Activated CD4-positive, alpha-beta memory T cell treated with anti-CD3 and anti-CD28 coated beads for 36 hours (primary cell): Measurements from ENCODE around the gene COX7B2. TPM values are rescaled to one million over a fixed set of nuclear protein-coding genes. Genes with fewer than 3 reads are reported as not detected.

Experiments
- CTCF ChIA-PET: fragments of 350-600 bp; sonication (Branson Sonifier 250); formaldehyde crosslinking; loops from one replicate; lab custom pipeline; 2021; ENCODE audit warnings: antibody characterized with exemption, inconsistent platforms; lab: Charles Lee
- POLR2A ChIA-PET: fragments of 350-600 bp; sonication (Branson Sonifier 250); formaldehyde crosslinking; loops from one replicate; lab custom pipeline; 2021; ENCODE audit warnings: antibody characterized with exemption; lab: Charles Lee
- DNase-seq: peaks from one replicate; pipeline ENCODE4 v3.0.0-alpha.2; 2020
- H3K27ac Mint-ChIP-seq: one replicate; pipeline ENCODE4 v1.8.0; 2021; ENCODE audit warnings: mixed read lengths
- H3K27me3 Mint-ChIP-seq: one replicate; pipeline ENCODE4 v1.8.0; 2021; ENCODE audit warnings: mixed read lengths
- H3K36me3 Mint-ChIP-seq: one replicate; pipeline ENCODE4 v1.8.0; 2021; ENCODE audit warnings: mixed read lengths
- H3K4me1 Mint-ChIP-seq: one replicate; pipeline ENCODE4 v1.8.0; 2021; ENCODE audit warnings: low read depth, mixed read lengths
- H3K4me3 Mint-ChIP-seq: one replicate; pipeline ENCODE4 v1.8.0; 2021; ENCODE audit warnings: mild to moderate bottlenecking, mixed read lengths
- H3K9me3 Mint-ChIP-seq: one replicate; pipeline ENCODE4 v1.8.0; 2021; ENCODE audit warnings: mixed read lengths
- intact Hi-C: fragments of 100-400 bp; cut with micrococcal nuclease; formaldehyde crosslinking; loops from one replicate; pipeline ENCODE4 v1.15.1; 2023
- total RNA-seq, 2 experiments: library from RNA; stranded (reverse); gene quantifications; one replicate each; pipeline ENCODE4 v1.2.3, GENCODE V29; 2021

The COX7B2 gene
- total RNA-seq, 2 experiments from 2014 or later, result not detected

GRCh38 chr4:46878641-46879040 is 30.4 kb downstream of the COX7B2 start:
- ChIA-PET CTCF (no interaction called here), POLR2A (no interaction called here)
- Mint-ChIP-seq H3K36me3 (no peaks in the 10 kb centered on the region), H3K4me1 (no peaks in the 10 kb centered on the region), H3K27ac (no peak overlapping the region), H3K9me3 (no peaks in the 10 kb centered on the region), H3K4me3 (no peak overlapping the region), H3K27me3 (no peaks in the 10 kb centered on the region)
- no peak for DNase-seq
- intact Hi-C loops, result no loop called here

GRCh38 chr4:46874811-46875210 is 34.2 kb downstream of the COX7B2 start:
- Mint-ChIP-seq H3K4me3 (no peak overlapping the region), H3K9me3 (no peaks in the 10 kb centered on the region), H3K27me3 (no peaks in the 10 kb centered on the region), H3K36me3 (no peaks in the 10 kb centered on the region), H3K4me1 (no peaks in the 10 kb centered on the region), H3K27ac (no peak overlapping the region)
- no peak for DNase-seq
- intact Hi-C loops, result no loop called here
- CTCF ChIA-PET, result no interaction called here
- POLR2A ChIA-PET, result no interaction called here

GRCh38 chr4:46870411-46870810 is 38.6 kb downstream of the COX7B2 start:
- no peak overlapping the region for H3K4me3 Mint-ChIP-seq
- ChIA-PET POLR2A (no interaction called here), CTCF (no interaction called here)
- no peak overlapping the region for H3K27ac Mint-ChIP-seq
- peaks cover 3% of the 10 kb centered on the region for H3K27me3 Mint-ChIP-seq
- no peaks in the 10 kb centered on the region for H3K4me1 Mint-ChIP-seq
- intact Hi-C loops, result no loop called here
- H3K36me3 Mint-ChIP-seq, result no peaks in the 10 kb centered on the region
- H3K9me3 Mint-ChIP-seq, result peaks cover 2% of the 10 kb centered on the region
- no peak for DNase-seq

DNA sequence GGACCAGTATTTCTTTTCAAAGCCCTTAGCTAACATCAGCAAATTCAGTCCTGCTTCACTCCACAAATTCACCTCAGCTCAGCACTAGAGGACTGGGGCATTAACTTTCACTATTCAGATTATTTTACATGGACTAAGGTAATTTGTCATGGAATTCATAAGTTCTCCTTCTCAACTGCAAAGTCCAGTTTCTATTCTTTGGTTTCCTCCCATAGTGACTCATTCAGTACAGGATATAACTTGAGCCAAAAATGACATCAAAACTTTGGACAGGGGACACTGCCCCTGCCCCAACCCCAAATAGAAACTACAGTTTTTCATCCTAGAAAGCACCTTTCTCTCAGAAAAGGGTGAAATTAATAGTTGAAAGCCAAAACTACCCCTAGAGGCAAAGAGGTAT is 52.7 kb downstream of the COX7B2 start:
- Mint-ChIP-seq H3K36me3 (no peaks in the 10 kb centered on the region), H3K27me3 (no peaks in the 10 kb centered on the region), H3K4me3 (no peak overlapping the region), H3K9me3 (no peaks in the 10 kb centered on the region), H3K4me1 (no peaks in the 10 kb centered on the region), H3K27ac (no peak overlapping the region)
- intact Hi-C loops, result no loop called here
- DNase-seq, result no peak
- POLR2A ChIA-PET, result no interaction called here
- CTCF ChIA-PET, result no interaction called here

DNA sequence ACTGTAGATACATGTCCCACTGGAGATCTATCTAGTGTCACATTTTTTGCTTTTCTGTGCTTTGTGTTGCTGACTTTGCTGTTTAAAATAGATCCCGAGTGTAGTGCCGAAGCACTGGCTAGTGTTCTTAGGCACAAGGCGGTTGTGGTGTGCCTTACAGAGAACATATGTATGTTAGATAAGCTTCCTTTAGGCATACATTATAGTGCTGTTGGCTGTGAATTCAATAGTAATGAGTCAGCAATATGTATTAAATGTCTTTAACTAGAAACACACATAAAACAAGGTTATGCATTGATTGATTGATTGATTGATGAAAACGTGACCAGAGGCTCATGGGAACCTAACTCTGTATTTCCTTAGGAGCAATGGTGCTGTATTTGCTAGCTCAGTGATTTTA is 56.2 kb downstream of the COX7B2 start:
- Mint-ChIP-seq H3K27me3 (no peaks in the 10 kb centered on the region), H3K4me1 (no peaks in the 10 kb centered on the region), H3K36me3 (no peaks in the 10 kb centered on the region), H3K4me3 (no peak overlapping the region), H3K27ac (no peak overlapping the region), H3K9me3 (no peaks in the 10 kb centered on the region)
- intact Hi-C loops, result no loop called here
- DNase-seq, result no peak
- ChIA-PET POLR2A (no interaction called here), CTCF (interaction anchor here (2.9 kb wide), 1 partner anchor 9 kb away, joined by 15 read pairs; no protein-coding TSS in a partner anchor)

GRCh38 chr4:46850026-46850425 is 59.0 kb downstream of the COX7B2 start:
- no peaks in the 10 kb centered on the region for H3K4me1 Mint-ChIP-seq
- CTCF ChIA-PET, result no interaction called here
- no peak for DNase-seq
- H3K9me3 Mint-ChIP-seq, result no peaks in the 10 kb centered on the region
- POLR2A ChIA-PET, result no interaction called here
- intact Hi-C loops, result no loop called here
- no peaks in the 10 kb centered on the region for H3K27me3 Mint-ChIP-seq
- no peak overlapping the region for H3K4me3 Mint-ChIP-seq
- H3K36me3 Mint-ChIP-seq, result no peaks in the 10 kb centered on the region
- no peak overlapping the region for H3K27ac Mint-ChIP-seq

- peak; percentile 37 for DNase-seq
- H3K4me1 Mint-ChIP-seq, result no peaks in the 10 kb centered on the region
- ChIA-PET CTCF (interaction anchor here (0.6 to 4.3 kb wide), 10 partner anchors 9 to 1206 kb away, joined by 3 to 31 read pairs (median 4); no protein-coding TSS in a partner anchor), POLR2A (no interaction called here)
- H3K27ac Mint-ChIP-seq, result no peak overlapping the region
- no peaks in the 10 kb centered on the region for H3K36me3 Mint-ChIP-seq
- H3K27me3 Mint-ChIP-seq, result no peaks in the 10 kb centered on the region
- intact Hi-C loops, result loop anchor here (1.0 kb wide), 1 partner anchor 188 kb away; no protein-coding TSS in a partner anchor
- no peak overlapping the region for H3K4me3 Mint-ChIP-seq
- H3K9me3 Mint-ChIP-seq, result no peaks in the 10 kb centered on the region
These were observed 64.6 kb downstream of the COX7B2 start for GRCh38 chr4:46844325-46844917.

GRCh38 chr4:46839128-46839527 is 69.9 kb downstream of the COX7B2 start:
- ChIA-PET CTCF (no interaction called here), POLR2A (no interaction called here)
- intact Hi-C loops, result no loop called here
- no peak overlapping the region for H3K27ac Mint-ChIP-seq
- no peaks in the 10 kb centered on the region for H3K27me3 Mint-ChIP-seq
- no peaks in the 10 kb centered on the region for H3K9me3 Mint-ChIP-seq
- H3K4me3 Mint-ChIP-seq, result no peak overlapping the region
- peaks cover 4% of the 10 kb centered on the region for H3K4me1 Mint-ChIP-seq
- no peaks in the 10 kb centered on the region for H3K36me3 Mint-ChIP-seq
- DNase-seq, result no peak

GRCh38 chr4:46837639-46838038 is 71.4 kb downstream of the COX7B2 start:
- Mint-ChIP-seq H3K27me3 (no peaks in the 10 kb centered on the region), H3K27ac (no peak overlapping the region), H3K4me1 (peaks cover 4% of the 10 kb centered on the region), H3K4me3 (no peak overlapping the region), H3K36me3 (no peaks in the 10 kb centered on the region), H3K9me3 (no peaks in the 10 kb centered on the region)
- ChIA-PET CTCF (no interaction called here), POLR2A (no interaction called here)
- intact Hi-C loops, result no loop called here
- no peak for DNase-seq

GRCh38 chr4:46836584-46836983 is 72.5 kb downstream of the COX7B2 start:
- ChIA-PET POLR2A (no interaction called here), CTCF (interaction anchor here (1.5 kb wide), 1 partner anchor 8 kb away, joined by 5 read pairs; no protein-coding TSS in a partner anchor)
- H3K27ac Mint-ChIP-seq, result no peak overlapping the region
- H3K36me3 Mint-ChIP-seq, result no peaks in the 10 kb centered on the region
- intact Hi-C loops, result no loop called here
- no peak for DNase-seq
- H3K9me3 Mint-ChIP-seq, result peaks cover 2% of the 10 kb centered on the region
- peaks cover 4% of the 10 kb centered on the region for H3K4me1 Mint-ChIP-seq
- no peaks in the 10 kb centered on the region for H3K27me3 Mint-ChIP-seq
- H3K4me3 Mint-ChIP-seq, result no peak overlapping the region

DNA sequence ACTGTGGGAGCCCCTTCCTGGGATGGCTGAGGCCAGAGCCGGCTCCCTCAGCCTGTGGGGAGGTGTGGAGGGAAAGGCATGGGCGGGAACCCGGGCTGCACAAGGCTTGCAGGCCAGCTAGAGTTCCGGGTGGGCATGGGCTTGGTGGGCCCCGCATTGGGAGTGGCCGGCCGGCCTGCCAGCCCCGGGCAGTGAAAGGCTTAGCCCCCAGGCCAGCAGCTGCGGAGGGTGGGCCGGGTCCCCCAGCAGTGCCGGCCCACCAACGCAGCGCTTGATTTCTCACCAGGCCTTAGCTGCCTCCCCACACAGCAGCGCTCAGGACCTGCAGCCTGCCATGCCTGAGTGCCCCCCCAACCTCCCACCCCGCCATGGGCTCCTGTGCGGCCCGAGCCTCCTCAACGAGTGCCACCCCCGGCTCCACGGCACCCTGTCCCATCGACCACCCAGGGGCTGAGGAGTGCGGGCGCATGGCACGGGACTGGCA is 78.0 kb downstream of the COX7B2 start:
- DNase-seq, result no peak
- Mint-ChIP-seq H3K4me3 (no peak overlapping the region), H3K27me3 (no peaks in the 10 kb centered on the region), H3K9me3 (peaks cover 5% of the 10 kb centered on the region), H3K4me1 (no peaks in the 10 kb centered on the region), H3K36me3 (no peaks in the 10 kb centered on the region), H3K27ac (no peak overlapping the region)
- CTCF ChIA-PET, result no interaction called here
- intact Hi-C loops, result no loop called here
- POLR2A ChIA-PET, result no interaction called here

GRCh38 chr4:46820154-46820553 is 88.9 kb downstream of the COX7B2 start:
- DNase-seq, result no peak
- Mint-ChIP-seq H3K27ac (no peak overlapping the region), H3K4me3 (no peak overlapping the region), H3K9me3 (peaks cover 5% of the 10 kb centered on the region), H3K4me1 (no peaks in the 10 kb centered on the region), H3K27me3 (no peaks in the 10 kb centered on the region), H3K36me3 (no peaks in the 10 kb centered on the region)
- intact Hi-C loops, result no loop called here
- ChIA-PET POLR2A (no interaction called here), CTCF (no interaction called here)

DNA sequence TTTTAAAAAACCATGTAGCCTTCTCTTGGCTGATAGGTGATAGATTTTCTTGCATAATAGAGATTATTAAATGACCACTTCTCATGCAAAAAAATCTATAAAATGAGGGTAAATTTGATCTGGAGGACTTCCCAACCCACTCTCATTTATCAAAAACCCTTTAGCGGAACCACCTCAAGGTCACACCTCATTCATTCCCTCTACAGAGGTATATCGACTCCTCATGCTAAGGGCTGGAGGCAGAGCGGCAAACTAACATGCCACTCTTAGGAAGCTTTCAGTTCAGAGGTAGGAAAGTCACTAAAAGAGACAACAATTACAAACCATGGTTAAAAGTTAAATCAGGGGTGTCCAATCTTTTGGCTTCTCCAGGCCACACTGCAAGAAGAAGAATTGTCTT is 90.0 kb downstream of the COX7B2 start:
- ChIA-PET CTCF (no interaction called here), POLR2A (no interaction called here)
- intact Hi-C loops, result no loop called here
- no peak overlapping the region for H3K4me3 Mint-ChIP-seq
- no peaks in the 10 kb centered on the region for H3K4me1 Mint-ChIP-seq
- DNase-seq, result no peak
- no peak overlapping the region for H3K27ac Mint-ChIP-seq
- no peaks in the 10 kb centered on the region for H3K9me3 Mint-ChIP-seq
- no peaks in the 10 kb centered on the region for H3K27me3 Mint-ChIP-seq
- no peaks in the 10 kb centered on the region for H3K36me3 Mint-ChIP-seq
